Adrenal gland (tissue), 12 donors: ENCODE data around the gene PA2G4. TPM values are rescaled to one million over a fixed set of nuclear protein-coding genes. Genes with fewer than 3 reads are reported as not detected.

ENCODE experiments used
- DNase-seq, 7 donors: peaks; one replicate each; pipeline ENCODE4 v3.0.0-alpha.2; 2019 to 2020
- H3K27ac ChIP-seq, 5 donors: fragments of 200-600 bp; sonication (generic) in 4 of 5; 1 replicate in 3 of 5; 2 replicates in 2 of 5; pipeline versions ENCODE4 v1.5.1 to v1.8.0; 2016 to 2020; ENCODE audit warnings: mild to moderate bottlenecking in 1 of 5
- H3K27me3 ChIP-seq: fragments of 200-600 bp; 2 replicates; pipeline ENCODE4 v1.8.0; 2021
- H3K36me3 ChIP-seq, 2 donors: fragments of 200-600 bp; replicated peaks in 1 of 2; 1 replicate in 1 of 2; 2 replicates in 1 of 2; pipeline versions ENCODE4 v1.5.1 to v1.8.0; 2018 to 2022
- H3K4me1 ChIP-seq, 2 donors: fragments of 200-600 bp; replicated peaks in 1 of 2; 1 replicate in 1 of 2; 2 replicates in 1 of 2; pipeline versions ENCODE4 v1.5.1 to v1.8.0; 2018 to 2021
- H3K4me3 ChIP-seq, 4 donors: fragments of 200-600 bp; sonication (generic) in 3 of 4; one replicate each; pipeline ENCODE4 v1.5.1; 2016 to 2018
- H3K9me3 ChIP-seq, 3 donors: fragments of 200-600 bp; sonication (generic) in 1 of 3; replicated peaks in 1 of 3; 1 replicate in 2 of 3; 2 replicates in 1 of 3; pipeline versions ENCODE4 v1.5.1 to v1.8.0; 2016 to 2021
- CTCF ChIP-seq, 6 experiments: fragments of 450-650 bp in 4 of 6; fragments of 200-600 bp in 2 of 6; sonication (generic) in 1 of 6; IDR thresholded peaks; 1 replicate in 5 of 6; 2 replicates in 1 of 6; pipeline versions ENCODE4 v1.5.1 to v1.8.0; 2016 to 2021; ENCODE audit warnings: antibody characterized with exemption in 6 of 6, mild to moderate bottlenecking in 2 of 6, moderate library complexity in 1 of 6
- POLR2A ChIP-seq, 2 donors: fragments of 450-650 bp; IDR thresholded peaks; one replicate each; pipeline ENCODE4 v1.6.1; 2017; ENCODE audit warnings: antibody characterized with exemption in 2 of 2, mild to moderate bottlenecking in 2 of 2, moderate library complexity in 1 of 2
- WGBS, 4 donors: extraction: QIAGEN DNeasy Blood & Tissue Kit in 2 of 4; methylation state at CpG; one replicate each; pipeline versions ENCODE4 v1.1.5 to v1.1.7; 2013 to 2017; 5-methylcytosine and 5-hydroxymethylcytosine counted together
- intact Hi-C, 2 donors: fragments of 100-400 bp; cut with DNase I; formaldehyde crosslinking; loops; one replicate each; pipeline versions ENCODE4 v1.14.1 to v1.15.0; 2022 to 2023
- polyA plus RNA-seq, 3 donors: library from polyadenylated mRNA; stranded (reverse); fragments of 200-250 nt in 2 of 3; fragments of 350-450 nt in 1 of 3; fragmentation: Illumina TruSeq in 1 of 3; extraction: RNeasy Lipid Tissue Mini Kit (QIAGEN cat#74804) in 1 of 3; gene quantifications; one replicate each; pipeline ENCODE4 v1.2.3, GENCODE V29; 2013 to 2014
- total RNA-seq, 9 donors: library from RNA; depleted of rRNA in 4 of 9; stranded (reverse); fragments of >200 nt in 4 of 9; fragments of 120-200 nt in 1 of 9; fragmentation: NEBNext Ultra II Directional in 1 of 9; extraction: Animal tissue kit (Norgen Biotek cat#: 25700) in 1 of 9; gene quantifications; one replicate each; pipeline versions ENCODE4 v1.1.0 to v1.2.4, GENCODE V29; 2013 to 2023
- donor health status: healthy with polysubstance abuse.
- donor health status: Bipolar disorder and iron deficiency.
- donor health status: DM: yes; HTN: yes; CAD: no.
- donor health status: DM: no; HTN: no; CAD: no.
- donor health status: DM: no; HTN: no; CAD: no.
- donor health status: DM: yes; HTN: yes; CAD: no.

Gene PA2G4
- total and polyA plus RNA-seq, 12 donors, result 64.1 to 252 (median 106) TPM

GRCh38 chr12:56143870-56144269, 39.5 kb downstream of the PA2G4 start:
- no peak overlapping the region for H3K4me3 ChIP-seq
- TF ChIP-seq POLR2A (IDR thresholded peaks at IDR 0.05) (no peak), CTCF (IDR thresholded peaks at IDR 0.05) (no peak)
- no peaks in the 10 kb centered on the region for H3K27me3 ChIP-seq
- peak overlapping the region in 2 of 5 donors; percentile 30 to 49 for H3K27ac ChIP-seq
- WGBS, 4 donors, result 82 to 86% (median 82%) methylated on average over 8 of the region's 8 CpGs
- H3K36me3 ChIP-seq, result peaks cover 0 to 60% of the 10 kb centered on the region in 2 donors
- H3K9me3 ChIP-seq, result no peaks in the 10 kb centered on the region
- DNase-seq, result no peak
- H3K4me1 ChIP-seq, result peaks cover 15% of the 10 kb centered on the region in 2 donors
- intact Hi-C loops, result no loop called here

DNA sequence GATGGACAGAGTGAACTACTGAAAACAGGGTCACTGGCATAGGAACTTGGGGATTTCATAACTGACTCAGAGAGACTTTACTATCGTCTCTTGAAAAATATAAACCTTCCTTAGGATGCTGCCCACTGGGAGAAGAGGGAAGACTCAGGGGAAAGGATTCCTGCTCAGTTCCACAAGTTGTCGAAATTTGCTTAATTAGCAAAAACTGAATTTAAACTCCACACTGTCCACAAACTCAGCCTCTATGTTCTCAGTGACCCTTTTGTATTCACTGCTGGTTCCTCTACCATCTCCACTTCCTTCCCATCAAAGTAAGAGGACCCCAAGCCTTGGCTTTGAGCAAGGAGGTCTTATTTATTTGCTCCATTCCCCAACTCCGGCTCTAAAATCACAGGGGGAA, 40.9 kb downstream of the PA2G4 start:
- peak overlapping the region in 1 of 5 donors; percentile 10 for H3K27ac ChIP-seq
- peaks cover 15% of the 10 kb centered on the region in 2 donors for H3K4me1 ChIP-seq
- DNase-seq, result no peak
- peaks cover 0 to 47% of the 10 kb centered on the region in 2 donors for H3K36me3 ChIP-seq
- no peak overlapping the region for H3K4me3 ChIP-seq
- no peaks in the 10 kb centered on the region for H3K27me3 ChIP-seq
- intact Hi-C loops, result no loop called here
- H3K9me3 ChIP-seq, result no peaks in the 10 kb centered on the region
- TF ChIP-seq CTCF (IDR thresholded peaks at IDR 0.05), result no peak
- no peak for TF ChIP-seq POLR2A (IDR thresholded peaks at IDR 0.05)
- WGBS, 4 donors, result 83 to 90% (median 83%) methylated on average over 3 of the region's 3 CpGs

DNA sequence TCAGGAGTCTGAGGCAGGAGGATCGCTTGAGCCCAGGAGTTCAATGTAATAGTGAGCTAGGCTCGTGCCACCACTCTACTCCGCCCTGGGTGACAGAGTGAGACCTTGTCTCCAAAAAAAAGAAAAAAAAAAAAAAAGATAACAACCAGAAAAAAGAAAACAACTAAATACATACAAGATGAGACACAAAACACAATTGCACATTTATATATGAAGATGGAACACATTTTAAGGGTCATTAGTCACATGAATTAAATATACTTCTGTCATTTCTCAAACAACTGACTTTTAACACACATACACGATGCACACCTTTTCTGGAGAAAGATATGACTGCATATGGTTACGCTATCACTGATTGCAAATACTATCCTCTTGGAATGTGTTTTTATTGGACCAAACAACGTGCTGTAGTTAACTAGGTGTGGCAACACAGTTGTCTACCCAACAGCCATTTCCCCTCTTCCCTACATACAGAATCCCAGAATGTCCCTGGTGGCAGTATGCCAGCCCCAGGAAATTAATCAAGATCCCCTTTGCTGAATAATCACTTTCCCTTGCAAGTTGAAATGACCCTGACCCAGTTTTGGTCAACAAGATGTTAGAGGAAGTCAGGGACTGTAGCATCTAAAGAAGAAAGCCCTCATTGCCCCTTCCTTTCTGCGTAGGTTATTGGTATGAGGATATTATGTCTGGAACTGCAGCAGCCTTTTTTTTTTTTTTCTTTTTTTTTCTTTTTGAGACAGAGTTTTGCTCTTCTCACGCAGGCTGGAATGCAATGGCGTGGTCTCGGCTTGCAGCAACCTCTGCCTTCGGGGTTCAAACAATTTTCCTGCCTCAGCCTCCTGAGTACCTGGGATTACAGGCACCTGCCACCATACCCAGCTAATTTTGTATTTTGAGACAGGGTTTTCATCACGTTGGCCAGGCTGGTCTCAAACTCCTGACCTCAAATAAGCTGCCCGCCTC, 42.4 kb downstream of the PA2G4 start:
- H3K36me3 ChIP-seq, result peaks cover 0 to 34% of the 10 kb centered on the region in 2 donors
- no peaks in the 10 kb centered on the region for H3K27me3 ChIP-seq
- intact Hi-C loops, result no loop called here
- peak; percentile 66 to 87 (median 77) for DNase-seq
- no peaks in the 10 kb centered on the region for H3K9me3 ChIP-seq
- TF ChIP-seq CTCF (IDR thresholded peaks at IDR 0.05) (no peak), POLR2A (IDR thresholded peaks at IDR 0.05) (peak in 1 of 2 donors; percentile 7)
- WGBS, 4 donors, result 33 to 37% (median 35%) methylated on average over 13 of the region's 13 CpGs
- no peak overlapping the region for H3K4me3 ChIP-seq
- H3K27ac ChIP-seq, result peak overlapping the region; percentile 51 to 81 (median 69)
- H3K4me1 ChIP-seq, result peaks cover 23 to 28% of the 10 kb centered on the region in 2 donors

GRCh38 chr12:56150563-56150962, 46.2 kb downstream of the PA2G4 start:
- H3K36me3 ChIP-seq, result no peaks in the 10 kb centered on the region
- no peak for DNase-seq
- H3K27me3 ChIP-seq, result no peaks in the 10 kb centered on the region
- intact Hi-C loops, result no loop called here
- 61 to 64% (median 62%) methylated on average over 3 of the region's 3 CpGs for WGBS, 4 donors
- H3K4me1 ChIP-seq, result peaks cover 30 to 36% of the 10 kb centered on the region in 2 donors
- H3K4me3 ChIP-seq, result no peak overlapping the region
- TF ChIP-seq CTCF (IDR thresholded peaks at IDR 0.05), result no peak
- TF ChIP-seq POLR2A (IDR thresholded peaks at IDR 0.05), result no peak
- peak overlapping the region in 1 of 5 donors; percentile 97 for H3K27ac ChIP-seq
- H3K9me3 ChIP-seq, result no peaks in the 10 kb centered on the region
